GM18870 (cell line): ENCODE results near the gene RAB4A.

Source experiments
- ATAC-seq: cut with Tn5 transposase; IDR thresholded peaks from one replicate; pipeline ENCODE4 v1.9.1; 2021; ENCODE audit warnings: moderate library complexity; ENCODE audit not compliant: unreplicated experiment

RAB4A gene

GRCh38 chr1:229334269-229334668 is 63.4 kb downstream of the RAB4A start:
- no peak for ATAC-seq

- ATAC-seq, result no peak
Observed at GRCh38 chr1:229334716-229335115, 63.8 kb downstream of the RAB4A start.

- no peak for ATAC-seq
Observed at GRCh38 chr1:229336345-229336744, 65.4 kb downstream of the RAB4A start.

GRCh38 chr1:229339086-229339485 is 68.2 kb downstream of the RAB4A start:
- ATAC-seq, result no peak

GRCh38 chr1:229339520-229339919 is 68.6 kb downstream of the RAB4A start:
- no peak for ATAC-seq

GRCh38 chr1:229340496-229340895 is 69.6 kb downstream of the RAB4A start:
- ATAC-seq, result no peak

- peak; percentile 31 for ATAC-seq
Observed at GRCh38 chr1:229341774-229342655, 71.1 kb downstream of the RAB4A start.

- no peak for ATAC-seq
Observed at GRCh38 chr1:229342656-229343569, 72.0 kb downstream of the RAB4A start, which contains the start of gene CCSAP. Gene CCSAP (minus strand): TSS chr1:229343047. CDS start chr1:229342465, 582 bp downstream.

GRCh38 chr1:229344139-229344538 is 73.2 kb downstream of the RAB4A start:
- no peak for ATAC-seq

GRCh38 chr1:229344937-229345684 is 74.2 kb downstream of the RAB4A start:
- no peak for ATAC-seq

- no peak for ATAC-seq
Observed at GRCh38 chr1:229347528-229347927, 76.6 kb downstream of the RAB4A start.

GRCh38 chr1:229349463-229350385 is 78.8 kb downstream of the RAB4A start:
- no peak for ATAC-seq

GRCh38 chr1:229352975-229353374 is 82.1 kb downstream of the RAB4A start:
- ATAC-seq, result no peak

GRCh38 chr1:229354226-229354625 is 83.3 kb downstream of the RAB4A start:
- ATAC-seq, result no peak
